GM13977 (cell line): ENCODE results near the gene ADAR.
A peak's percentile ranks its signal among the peaks of the same experiment; 100 is the strongest.

ENCODE experiments used
- DNase-seq: peaks from one replicate; pipeline ENCODE4 v3.0.0; 2012; ENCODE audit warnings: low spot score
- in situ Hi-C: fragments of 300-500 bp; cut with MboI; formaldehyde crosslinking; loops from one replicate; pipeline ENCODE4 v1.12.0; 2022; ENCODE audit warnings: low sequenced_read_pairs, low pct_unique_long_range_greater_than_20kb, mixed read lengths, inconsistent platforms; ENCODE audit not compliant: unreplicated experiment
- TF ChIP-seq, protein P1 (sequence below): IDR thresholded peaks from 2 replicates; pipeline ENCODE4 v1.5.1; 2012; ENCODE audit warnings: mild to moderate bottlenecking, control low read depth; ENCODE audit not compliant: insufficient read depth; ENCODE audit errors: extremely low read depth, missing control alignments

Gene ADAR

GRCh38 chr1:154548028-154548427, 60.0 kb downstream of the ADAR start:
- no peak for DNase-seq
- TF ChIP-seq, protein P1, sequence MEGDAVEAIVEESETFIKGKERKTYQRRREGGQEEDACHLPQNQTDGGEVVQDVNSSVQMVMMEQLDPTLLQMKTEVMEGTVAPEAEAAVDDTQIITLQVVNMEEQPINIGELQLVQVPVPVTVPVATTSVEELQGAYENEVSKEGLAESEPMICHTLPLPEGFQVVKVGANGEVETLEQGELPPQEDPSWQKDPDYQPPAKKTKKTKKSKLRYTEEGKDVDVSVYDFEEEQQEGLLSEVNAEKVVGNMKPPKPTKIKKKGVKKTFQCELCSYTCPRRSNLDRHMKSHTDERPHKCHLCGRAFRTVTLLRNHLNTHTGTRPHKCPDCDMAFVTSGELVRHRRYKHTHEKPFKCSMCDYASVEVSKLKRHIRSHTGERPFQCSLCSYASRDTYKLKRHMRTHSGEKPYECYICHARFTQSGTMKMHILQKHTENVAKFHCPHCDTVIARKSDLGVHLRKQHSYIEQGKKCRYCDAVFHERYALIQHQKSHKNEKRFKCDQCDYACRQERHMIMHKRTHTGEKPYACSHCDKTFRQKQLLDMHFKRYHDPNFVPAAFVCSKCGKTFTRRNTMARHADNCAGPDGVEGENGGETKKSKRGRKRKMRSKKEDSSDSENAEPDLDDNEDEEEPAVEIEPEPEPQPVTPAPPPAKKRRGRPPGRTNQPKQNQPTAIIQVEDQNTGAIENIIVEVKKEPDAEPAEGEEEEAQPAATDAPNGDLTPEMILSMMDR = no peak
- in situ Hi-C loops = no loop called here

DNA sequence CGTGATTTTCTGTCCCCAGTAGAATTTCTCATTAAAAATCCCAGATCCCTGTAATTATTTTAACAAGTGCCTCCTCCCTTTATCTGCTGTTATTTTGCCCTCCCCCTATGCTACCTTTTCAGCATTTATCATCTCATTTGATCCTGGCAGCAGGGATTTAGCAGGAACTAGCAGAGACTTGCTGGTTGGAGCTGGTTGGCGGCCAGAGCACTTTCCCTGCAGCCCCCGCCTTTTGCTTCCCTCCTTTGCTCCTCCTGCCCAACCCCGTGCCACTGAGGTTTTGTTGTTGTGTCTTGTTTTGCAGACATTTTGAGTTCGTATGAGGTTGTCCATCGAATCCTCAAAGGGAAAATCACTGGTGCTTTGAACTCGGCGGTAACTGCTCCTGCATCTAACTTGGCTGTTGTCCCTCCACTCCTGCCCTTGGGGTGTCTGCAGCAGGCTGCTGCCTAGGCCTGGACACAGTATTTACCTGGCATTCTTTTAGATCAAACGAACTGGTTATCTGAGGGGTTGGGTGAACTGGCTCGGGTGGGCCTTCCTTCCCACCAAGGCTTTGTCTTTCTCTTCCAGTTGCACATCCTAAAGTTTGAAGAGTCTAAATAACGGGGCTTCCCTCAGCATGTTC, 60.8 kb downstream of the ADAR start:
- in situ Hi-C loops = no loop called here
- DNase-seq = no peak
- TF ChIP-seq, protein P1 = no peak

GRCh38 chr1:154546264-154547063, 61.5 kb downstream of the ADAR start:
- peak; percentile 83 for DNase-seq
- TF ChIP-seq, protein P1 = peak; percentile 89
- in situ Hi-C loops = no loop called here

DNA sequence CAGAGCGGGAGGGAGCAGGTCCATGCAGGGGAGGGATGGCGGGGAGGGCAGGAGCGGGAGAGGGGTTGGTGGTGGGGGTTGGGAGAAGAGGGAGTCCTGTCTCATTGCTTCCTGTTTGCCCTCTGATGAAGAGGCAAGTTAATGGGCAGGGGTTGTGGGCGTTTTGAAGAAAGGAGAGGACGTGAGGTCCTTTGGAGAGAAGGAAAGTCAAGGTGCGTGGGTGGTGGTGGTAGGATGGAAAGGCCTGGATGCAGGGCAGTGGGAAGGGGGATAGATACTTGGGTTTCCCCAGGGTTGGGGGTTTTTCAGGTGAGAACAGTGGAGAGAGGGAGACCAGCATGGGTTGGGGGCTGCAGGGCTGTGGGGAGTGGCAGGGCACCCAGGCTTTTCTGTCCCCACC, 66.8 kb downstream of the ADAR start:
- DNase-seq = no peak
- TF ChIP-seq, protein P1 = no peak
- in situ Hi-C loops = no loop called here

GRCh38 chr1:154539486-154540483, 68.2 kb downstream of the ADAR start:
- TF ChIP-seq, protein P1 = no peak
- in situ Hi-C loops = no loop called here
- no peak for DNase-seq

- TF ChIP-seq, protein P1 = no peak
- no peak for DNase-seq
- in situ Hi-C loops = no loop called here
Observed at GRCh38 chr1:154536570-154536969, 71.4 kb downstream of the ADAR start.
